GM12878 (cell line): ENCODE results near the gene EIF4E1B. TPM values are rescaled to one million over a fixed set of nuclear protein-coding genes. Genes with fewer than 3 reads are reported as not detected.

Experiments used
- ATAC-seq: fragments of 200-7000 bp; cut with Tn5 transposase; 3 replicates; pipeline ENCODE4 v1.9.1; 2020; ENCODE audit warnings: mild to moderate bottlenecking, moderate library complexity
- BruUV-seq: library from RNA; stranded (reverse); fragments of 400-500 nt; replicated peaks from 2 replicates; lab custom pipeline; 2021; lab: Mats Ljungman, UMichigan
- CTCF ChIA-PET: fragments of 300-600 bp; sonication (Branson Sonifier 250); formaldehyde crosslinking; extraction: SDS; loops from one replicate; lab custom pipeline; 2021; ENCODE audit warnings: inconsistent platforms; lab: Yijun Ruan, JAX
- POLR2A ChIA-PET: fragments of 350-600 bp; formaldehyde crosslinking; extraction: SDS; loops from one replicate; lab custom pipeline; 2021; ENCODE audit warnings: inconsistent platforms; lab: Charles Lee
- RAD21 ChIA-PET: fragments of 300-600 bp; sonication (Branson Sonifier 250); formaldehyde crosslinking; loops from one replicate; lab custom pipeline; 2023; ENCODE audit warnings: antibody characterized with exemption; ENCODE audit not compliant: unreplicated experiment; lab: Charles Lee
- SMC1A ChIA-PET: fragments of 300-600 bp; sonication (Branson Sonifier 250); formaldehyde crosslinking; loops from one replicate; lab custom pipeline; 2023; ENCODE audit not compliant: unreplicated experiment, uncharacterized antibody; lab: Charles Lee
- DNase-seq: peaks from one replicate; pipeline ENCODE4 v3.0.0-alpha.2; 2011; ENCODE audit warnings: low read depth, low spot score
- FAIRE-seq: peaks from 3 replicates; lab custom pipeline; 2011; peaks lifted over from hg19 to GRCh38; lab: Jason Lieb, UNC
- H2AFZ ChIP-seq: 2 replicates; pipeline ENCODE4 v1.6.0; 2011; ENCODE audit warnings: low read depth, low read length, control low read depth; ENCODE audit not compliant: control insufficient read depth
- H3K27ac ChIP-seq: 2 replicates; pipeline ENCODE4 v1.5.1; 2011; ENCODE audit warnings: control low read depth; ENCODE audit not compliant: control insufficient read depth, insufficient read depth
- H3K27me3 ChIP-seq, 2 experiments: replicated peaks in 1 of 2; 2 replicates each; pipeline versions ENCODE4 v1.6.0 to v1.6.1; 2011; ENCODE audit warnings: low read length in 1 of 2; ENCODE audit not compliant: control insufficient read depth in 2 of 2, insufficient read depth in 2 of 2
- H3K36me3 ChIP-seq, 2 experiments: 2 replicates each; pipeline ENCODE4 v1.5.1; 2011; ENCODE audit warnings: low read length in 1 of 2; ENCODE audit not compliant: control insufficient read depth in 2 of 2, insufficient read depth in 2 of 2
- H3K4me1 ChIP-seq: 2 replicates; pipeline ENCODE4 v1.6.1; 2011; ENCODE audit warnings: mild to moderate bottlenecking, low read length, moderate library complexity, mixed read lengths; ENCODE audit not compliant: control insufficient read depth, insufficient read depth
- H3K4me2 ChIP-seq: 2 replicates; pipeline ENCODE4 v1.6.0; 2011; ENCODE audit warnings: control low read depth; ENCODE audit not compliant: control insufficient read depth, insufficient read depth
- H3K4me3 ChIP-seq: fragments of 200-600 bp; sonication (generic); 2 replicates; pipeline ENCODE4 v1.5.1; 2016
- H3K79me2 ChIP-seq: 2 replicates; pipeline ENCODE4 v1.6.0; 2011; ENCODE audit warnings: low read length; ENCODE audit not compliant: control insufficient read depth, insufficient read depth
- H3K9ac ChIP-seq: 2 replicates; pipeline ENCODE4 v1.8.0; 2011; ENCODE audit warnings: low read length, control low read depth, mixed read lengths; ENCODE audit not compliant: control insufficient read depth, insufficient read depth
- H3K9me3 ChIP-seq: replicated peaks from 3 replicates; pipeline ENCODE4 v1.5.1; 2011; ENCODE audit warnings: mild to moderate bottlenecking, low read length; ENCODE audit not compliant: control insufficient read depth, insufficient read depth
- H4K20me1 ChIP-seq: 2 replicates; pipeline ENCODE4 v1.6.0; 2011; ENCODE audit not compliant: control insufficient read depth, insufficient read depth
- ATF2 ChIP-seq: IDR thresholded peaks from 2 replicates; pipeline ENCODE4 v1.6.1; 2012; ENCODE audit warnings: low read length, inconsistent platforms
- BHLHE40 ChIP-seq, 2 experiments: fragments of 450-650 bp in 1 of 2; IDR thresholded peaks; 2 replicates each; pipeline ENCODE4 v1.6.1; 2011 to 2017; ENCODE audit warnings: low read depth in 2 of 2, borderline replicate concordance in 1 of 2, improper control_type of control experiment in 1 of 2, low read length in 1 of 2, mild to moderate bottlenecking in 1 of 2
- CREB1 ChIP-seq: IDR thresholded peaks from 2 replicates; pipeline ENCODE4 v1.6.1; 2012; ENCODE audit warnings: low read depth, mild to moderate bottlenecking, inconsistent platforms
- EP300 ChIP-seq, 2 experiments: fragments of 150-350 bp in 1 of 2; IDR thresholded peaks; 2 replicates each; pipeline ENCODE4 v1.6.1; 2011 to 2012; ENCODE audit warnings: low read depth in 2 of 2, low read length in 2 of 2, borderline replicate concordance in 1 of 2, improper control_type of control experiment in 1 of 2, inconsistent platforms in 1 of 2; ENCODE audit not compliant: control insufficient read depth in 1 of 2
- FOXK2 ChIP-seq: fragments of 450-650 bp; IDR thresholded peaks from 2 replicates; pipeline ENCODE4 v1.6.1; 2017; ENCODE audit warnings: mild to moderate bottlenecking, moderate library complexity
- GATAD2B ChIP-seq: fragments of 450-650 bp; conservative IDR thresholded peaks from 2 replicates; pipeline ENCODE4 v1.6.1; 2017; ENCODE audit warnings: low read depth, mild to moderate bottlenecking, moderate library complexity
- HCFC1 ChIP-seq: fragments of 150-350 bp; IDR thresholded peaks from 2 replicates; pipeline ENCODE4 v1.6.1; 2014; ENCODE audit warnings: low read length
- HDAC6 ChIP-seq: fragments of 200-600 bp; sonication (generic); IDR thresholded peaks from one replicate; pipeline ENCODE4 v1.8.0; 2017; ENCODE audit warnings: antibody characterized with exemption; ENCODE audit not compliant: unreplicated experiment
- IRF5 ChIP-seq: fragments of 450-650 bp; IDR thresholded peaks from 2 replicates; pipeline ENCODE4 v1.6.1; 2017; ENCODE audit warnings: borderline replicate concordance
- LARP7 ChIP-seq: fragments of 450-650 bp; IDR thresholded peaks from 2 replicates; pipeline ENCODE4 v1.6.1; 2017; ENCODE audit warnings: mild to moderate bottlenecking
- MLLT1 ChIP-seq: fragments of 450-650 bp; IDR thresholded peaks from 2 replicates; pipeline ENCODE4 v1.6.1; 2016; ENCODE audit warnings: mild to moderate bottlenecking
- RELA ChIP-seq: fragments of 450-650 bp; IDR thresholded peaks from 2 replicates; pipeline ENCODE4 v1.8.0; 2014; ENCODE audit warnings: borderline replicate concordance; ENCODE audit not compliant: partially characterized antibody
- RFX5 ChIP-seq: IDR thresholded peaks from 2 replicates; pipeline ENCODE4 v1.6.1; 2011; ENCODE audit warnings: low read depth, low read length, improper control_type of control experiment
- SIN3A ChIP-seq: IDR thresholded peaks from 2 replicates; pipeline ENCODE4 v1.6.1; 2012; ENCODE audit warnings: low read depth, low read length, improper control_type of control experiment
- SMAD1 ChIP-seq: fragments of 450-650 bp; IDR thresholded peaks from 2 replicates; pipeline ENCODE4 v1.6.1; 2018; ENCODE audit warnings: mild to moderate bottlenecking, low read depth; ENCODE audit not compliant: partially characterized antibody
- SUPT20H ChIP-seq: IDR thresholded peaks from 2 replicates; pipeline ENCODE4 v1.6.1; 2011; ENCODE audit warnings: low read depth, mild to moderate bottlenecking, low read length, moderate library complexity, borderline replicate concordance; ENCODE audit not compliant: control insufficient read depth
- TCF12 ChIP-seq: IDR thresholded peaks from 2 replicates; pipeline ENCODE4 v1.6.1; 2011; ENCODE audit warnings: low read depth, mild to moderate bottlenecking, low read length
- YY1 ChIP-seq: IDR thresholded peaks from 2 replicates; pipeline ENCODE4 v1.6.1; 2011; ENCODE audit warnings: low read depth, mild to moderate bottlenecking, low read length
- WGBS: methylation state at CpG from one replicate; pipeline ENCODE4 v1.1.6; 2016; ENCODE audit warnings: low lambda C conversion rate; ENCODE audit not compliant: insufficient replicate concordance, insufficient coverage; ENCODE audit errors: missing lambda C conversion rate; 5-methylcytosine and 5-hydroxymethylcytosine counted together
- in situ Hi-C: fragments of 300-500 bp; cut with MboI; formaldehyde crosslinking; loops from 9 replicates; pipeline ENCODE4 v1.14.3; 2018; ENCODE audit warnings: mixed read lengths
- intact Hi-C: fragments of 100-400 bp; cut with micrococcal nuclease; formaldehyde crosslinking; loops from one replicate; pipeline ENCODE4 v1.14.2; 2022; ENCODE audit not compliant: unreplicated experiment
- polyA plus RNA-seq, 11 experiments: library from polyadenylated mRNA; depleted of rRNA in 4 of 11; unstranded in 6 of 11; stranded (reverse) in 5 of 11; fragments of >200 nt; fragmentation: Nextera tagmentation in 4 of 11; fragmentation: Illumina TruSeq in 1 of 11; extraction: Ambion mirVana in 4 of 11; extraction: Trizol in 1 of 11; gene quantifications; 1 replicate in 1 of 11; 2 replicates in 10 of 11; pipeline versions ENCODE4 v1.2.1 to v1.2.3, GENCODE V29; 2011 to 2016; ENCODE audit warnings: inconsistent platforms in 2 of 11, missing spikeins in 2 of 11, low read depth in 1 of 11
- total RNA-seq, 4 experiments: library from RNA; depleted of rRNA in 3 of 4; stranded (reverse); fragments of >200 nt in 3 of 4; fragmentation: Illumina TruSeq in 1 of 4; extraction: Trizol in 1 of 4; gene quantifications; 2 replicates each; pipeline versions ENCODE4 v1.2.1 to v1.2.3, GENCODE V29; 2013 to 2021

EIF4E1B gene
- total and polyA plus RNA-seq, 10 of the 15 experiments (the other 5 are each of a cell fraction or from before 2014, with no cell fraction given), result not detected

GRCh38 chr5:176596069-176596644 is 34.3 kb upstream of the EIF4E1B start (continued):
- TF ChIP-seq EP300 (IDR thresholded peaks at IDR 0.05; ENCODE audit: borderline replicate concordance in 1 of 2, control insufficient read depth in 1 of 2, low read depth in 2 of 2, low read length in 2 of 2), result no peak
- no peak for TF ChIP-seq GATAD2B
- no peak for TF ChIP-seq TCF12
- TF ChIP-seq RFX5, result no peak
- TF ChIP-seq SMAD1, result no peak

GRCh38 chr5:176596689-176597416 is 33.6 kb upstream of the EIF4E1B start:
- Histone ChIP-seq H3K4me1 (no peaks in the 10 kb centered on the region), H2AFZ (no peak overlapping the region), H3K9me3 (no peaks in the 10 kb centered on the region; the same call in 2 of the 3 replicates), H3K4me3 (no peak overlapping the region), H3K36me3 (no peaks in the 10 kb centered on the region), H3K79me2 (no peaks in the 10 kb centered on the region), H3K27me3 (no peaks in the 10 kb centered on the region), H3K27ac (no peak overlapping the region), H3K9ac (no peak overlapping the region), H4K20me1 (no peaks in the 10 kb centered on the region), H3K4me2 (peak overlapping the region; percentile 30; the same call in 1 of the 2 replicates)
- no TSS peak for BruUV-seq
- 17% methylated on average over 61 of the region's 98 CpGs for WGBS
- peak; percentile 55 for ATAC-seq
- CTCF ChIA-PET, result no interaction called here
- POLR2A ChIA-PET, result no interaction called here
- RAD21 ChIA-PET, result no interaction called here
- SMC1A ChIA-PET, result no interaction called here
- DNase-seq, result no peak
- in situ Hi-C loops (loop anchor here (25.0 kb wide), 1 partner anchor 860 kb away; no protein-coding TSS in a partner anchor), intact Hi-C loops (no loop called here)
- no peak for FAIRE-seq
- TF ChIP-seq HCFC1 (no peak), SUPT20H (no peak), IRF5 (no peak), HDAC6 (peak; percentile 68), YY1 (0 out of 2 replicates have a peak, but pooled peaks have one; percentile 25), FOXK2 (no peak), MLLT1 (no peak), RELA (no peak), CREB1 (no peak), SIN3A (no peak), ATF2 (no peak), BHLHE40 (IDR thresholded peaks at IDR 0.05; ENCODE audit: borderline replicate concordance in 1 of 2, low read depth in 2 of 2, low read length in 1 of 2) (0 out of 4 replicates have a peak, but pooled peaks of 1 of the 2 experiments have one; percentile 9), LARP7 (no peak)
